Measurements from ENCODE around the gene SNRK.

DNA sequence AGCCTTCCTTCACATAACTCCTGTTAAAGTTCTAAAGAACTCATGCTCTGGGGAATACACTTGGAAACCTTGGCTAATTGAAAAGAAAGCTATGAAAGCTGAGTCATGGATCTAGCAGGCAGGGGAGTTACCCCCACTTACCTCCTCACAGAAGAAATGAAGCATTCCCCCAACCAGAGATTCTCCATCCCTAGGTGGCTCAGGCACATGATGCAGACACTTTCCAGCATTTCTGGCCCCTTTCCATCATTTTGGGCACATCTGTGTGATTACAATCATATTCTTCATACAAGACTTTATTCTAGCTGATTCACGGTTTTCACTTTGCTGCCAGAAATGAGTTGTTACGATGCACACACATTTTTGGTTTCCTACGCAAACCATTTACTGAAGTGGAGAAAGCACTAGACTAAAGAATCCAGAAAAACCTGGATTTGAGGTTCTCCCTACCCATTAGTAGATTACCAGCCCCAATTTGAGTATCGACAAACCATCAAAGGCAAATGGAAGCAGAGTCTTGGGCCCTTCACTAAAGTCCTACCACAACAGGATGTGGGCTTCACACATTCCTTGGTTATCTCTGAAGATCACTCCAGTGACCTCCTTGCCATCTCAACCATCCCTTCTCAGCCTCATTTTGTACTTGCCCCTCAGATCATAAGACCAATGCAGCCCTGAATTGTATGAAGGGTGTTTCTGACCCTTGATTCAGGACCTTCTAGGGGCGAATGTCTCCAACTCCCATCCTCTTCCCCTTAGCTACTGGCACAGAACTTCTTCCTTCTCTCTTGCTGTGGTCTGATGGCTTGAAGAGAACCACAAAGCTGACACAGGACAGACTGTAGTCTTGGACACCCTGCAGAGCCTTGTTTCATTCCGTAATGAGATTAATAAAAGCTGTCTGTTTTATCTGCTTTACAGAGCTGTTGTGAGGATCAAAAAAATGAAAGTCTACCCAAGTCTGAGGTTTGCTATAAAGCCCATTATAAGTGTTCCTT, 42.5 kb upstream of the SNRK start:
- TF ChIP-seq CTCF (conservative IDR thresholded peaks at IDR 0.05; ENCODE audit: low read depth, low read length) (no peak), EZH2 (IDR thresholded peaks at IDR 0.05; ENCODE audit: borderline replicate concordance, low read depth, low read length, poor library complexity, severe bottlenecking) (no peak)

Data from A673 (cell line).